ENCODE results near the gene PIGU. TPM values are rescaled to one million over a fixed set of nuclear protein-coding genes. Genes with fewer than 3 reads are reported as not detected.

PIGU gene
- total RNA-seq, 4 donors from 2014 or later, result 5.1 to 16.4 (median 8.5) TPM

- TF ChIP-seq, protein P1, sequence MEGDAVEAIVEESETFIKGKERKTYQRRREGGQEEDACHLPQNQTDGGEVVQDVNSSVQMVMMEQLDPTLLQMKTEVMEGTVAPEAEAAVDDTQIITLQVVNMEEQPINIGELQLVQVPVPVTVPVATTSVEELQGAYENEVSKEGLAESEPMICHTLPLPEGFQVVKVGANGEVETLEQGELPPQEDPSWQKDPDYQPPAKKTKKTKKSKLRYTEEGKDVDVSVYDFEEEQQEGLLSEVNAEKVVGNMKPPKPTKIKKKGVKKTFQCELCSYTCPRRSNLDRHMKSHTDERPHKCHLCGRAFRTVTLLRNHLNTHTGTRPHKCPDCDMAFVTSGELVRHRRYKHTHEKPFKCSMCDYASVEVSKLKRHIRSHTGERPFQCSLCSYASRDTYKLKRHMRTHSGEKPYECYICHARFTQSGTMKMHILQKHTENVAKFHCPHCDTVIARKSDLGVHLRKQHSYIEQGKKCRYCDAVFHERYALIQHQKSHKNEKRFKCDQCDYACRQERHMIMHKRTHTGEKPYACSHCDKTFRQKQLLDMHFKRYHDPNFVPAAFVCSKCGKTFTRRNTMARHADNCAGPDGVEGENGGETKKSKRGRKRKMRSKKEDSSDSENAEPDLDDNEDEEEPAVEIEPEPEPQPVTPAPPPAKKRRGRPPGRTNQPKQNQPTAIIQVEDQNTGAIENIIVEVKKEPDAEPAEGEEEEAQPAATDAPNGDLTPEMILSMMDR (IDR thresholded peaks at IDR 0.05), result no peak
- TF ChIP-seq POLR2A (IDR thresholded peaks at IDR 0.05), result no peak
- no peak overlapping the region for H3K4me3 ChIP-seq (ENCODE audit: low read depth, poor library complexity, severe bottlenecking)
- 82 to 87% methylated on average over 3 of the region's 3 CpGs for WGBS, 2 donors
- no peak for DNase-seq (ENCODE audit: low spot score in 2 of 2)
- intact Hi-C loops (cut with DNase I; ENCODE audit: low total_unique reads), result loop anchor here (10.0 kb wide), 1 partner anchor 132 kb away; no protein-coding TSS in a partner anchor
These were observed 30.3 kb upstream of the PIGU start for GRCh38 chr20:34706912-34707784.

DNA sequence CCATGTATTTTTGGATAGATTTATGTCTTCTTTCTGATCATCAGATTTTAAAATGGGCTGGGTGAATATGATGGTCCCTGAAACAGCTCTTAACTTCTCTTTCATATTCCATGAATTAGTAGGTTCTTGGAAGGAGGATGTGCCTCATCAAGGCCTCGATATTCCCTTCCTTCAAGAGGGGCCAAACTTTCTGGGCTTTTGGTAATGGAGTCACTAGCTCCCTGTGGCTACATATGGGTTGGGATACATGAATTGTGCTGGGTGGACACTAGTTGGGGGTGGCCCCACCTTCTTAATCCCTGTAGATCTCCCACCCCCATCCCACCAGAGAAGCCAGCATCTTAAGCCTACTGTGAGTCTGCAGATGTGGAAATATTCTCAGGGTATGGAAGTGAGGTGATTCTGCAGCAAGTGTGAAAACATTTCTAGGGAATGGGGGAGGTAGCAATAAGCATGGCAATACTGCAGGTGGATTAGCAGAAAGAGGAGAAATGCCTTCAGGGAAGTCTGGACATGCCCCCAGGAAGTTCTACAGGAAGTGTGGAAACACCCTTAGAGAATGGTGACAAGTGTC lies 29.5 kb upstream of the PIGU start:
- TF ChIP-seq, protein P1 (IDR thresholded peaks at IDR 0.05), result no peak
- TF ChIP-seq POLR2A (IDR thresholded peaks at IDR 0.05), result no peak
- intact Hi-C loops (cut with DNase I; ENCODE audit: low total_unique reads), result loop anchor here (10.0 kb wide), 1 partner anchor 132 kb away; no protein-coding TSS in a partner anchor
- no peak overlapping the region for H3K4me3 ChIP-seq (ENCODE audit: low read depth, poor library complexity, severe bottlenecking)
- 88 to 96% methylated on average over 1 of the region's 1 CpG for WGBS, 2 donors
- DNase-seq (ENCODE audit: low spot score in 2 of 2), result no peak

DNA sequence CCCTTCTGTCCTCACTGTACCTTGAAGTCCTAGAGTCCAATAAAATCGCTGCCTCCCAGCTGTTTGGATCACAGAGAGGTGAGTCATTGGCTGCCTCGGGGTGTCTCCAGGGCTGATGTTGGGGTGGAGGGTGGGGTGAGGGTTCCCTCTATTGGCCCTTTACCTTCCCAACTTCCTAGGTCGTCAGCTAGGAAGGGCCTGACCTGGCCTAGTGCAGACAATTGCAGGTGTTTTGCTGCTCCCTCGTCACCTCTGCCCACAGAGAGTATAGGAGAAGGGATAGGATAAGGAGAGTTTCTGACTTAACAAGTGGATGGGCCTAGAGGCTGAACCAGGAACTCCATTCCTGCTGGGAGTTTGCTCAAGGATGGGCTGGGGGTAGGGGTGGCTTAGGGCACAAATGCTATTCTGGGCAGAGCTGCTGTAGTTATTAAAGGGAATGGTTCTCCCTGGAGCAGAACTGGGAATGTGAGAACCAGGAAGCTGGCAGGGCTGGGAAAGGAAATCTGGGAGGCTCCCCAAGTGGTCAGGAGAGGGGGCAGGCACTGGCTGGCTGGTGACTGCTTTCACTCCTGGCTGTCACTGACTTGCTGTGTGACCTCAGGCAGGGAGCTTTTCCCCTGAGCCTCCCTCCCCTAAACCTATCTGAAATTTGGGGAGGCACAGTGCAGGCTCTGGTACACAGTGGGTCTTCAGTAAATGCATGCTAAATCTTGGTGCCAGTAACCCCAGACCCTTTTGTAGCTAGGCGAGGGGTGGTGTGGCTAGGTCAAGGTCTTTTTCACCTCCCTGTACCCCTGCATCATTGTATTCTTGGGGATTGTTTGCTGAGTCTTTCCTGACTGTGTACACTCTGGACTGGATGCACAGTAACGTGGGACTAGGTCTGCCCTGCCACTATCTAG lies 28.8 kb upstream of the PIGU start:
- intact Hi-C loops (cut with DNase I; ENCODE audit: low total_unique reads), result loop anchor here (10.0 kb wide), 1 partner anchor 131 kb away; no protein-coding TSS in a partner anchor
- whole genome bisulfite sequencing, 2 donors, result 42% methylated on average over 6 of the region's 6 CpGs
- peak in 1 of 2 donors; percentile 22 for DNase-seq (ENCODE audit: low spot score in 2 of 2)
- no peak overlapping the region for H3K4me3 ChIP-seq (ENCODE audit: low read depth, poor library complexity, severe bottlenecking)
- TF ChIP-seq, protein P1 (IDR thresholded peaks at IDR 0.05), result no peak
- no peak for TF ChIP-seq POLR2A (IDR thresholded peaks at IDR 0.05)

DNA sequence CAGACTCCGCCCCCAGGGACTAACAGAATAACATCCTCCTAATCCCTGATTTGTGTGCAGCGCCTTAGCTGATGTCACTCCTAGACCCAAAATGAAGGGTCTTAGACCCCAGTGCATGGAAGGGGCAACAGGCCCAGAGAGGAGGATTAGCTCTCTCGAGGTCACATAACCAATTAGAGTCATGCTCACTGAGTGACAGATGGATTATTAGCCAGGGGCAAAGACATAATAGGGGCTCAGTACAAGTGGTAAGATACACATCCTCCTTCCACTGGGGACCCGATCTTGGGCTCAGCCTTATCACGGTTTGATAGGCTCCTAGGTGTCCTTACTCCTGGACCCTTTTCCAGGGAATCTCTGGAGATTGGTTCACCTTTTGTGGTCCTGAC lies 28.1 kb upstream of the PIGU start:
- intact Hi-C loops (cut with DNase I; ENCODE audit: low total_unique reads), result loop anchor here (10.0 kb wide), 1 partner anchor 130 kb away; no protein-coding TSS in a partner anchor
- 26 to 28% methylated on average over 5 of the region's 5 CpGs for whole genome bisulfite sequencing, 2 donors
- DNase-seq (ENCODE audit: low spot score in 2 of 2), result no peak
- peak overlapping the region; percentile 83 for H3K4me3 ChIP-seq (ENCODE audit: low read depth, poor library complexity, severe bottlenecking)
- TF ChIP-seq POLR2A (IDR thresholded peaks at IDR 0.05), result no peak
- TF ChIP-seq, protein P1 (IDR thresholded peaks at IDR 0.05), result no peak

DNA sequence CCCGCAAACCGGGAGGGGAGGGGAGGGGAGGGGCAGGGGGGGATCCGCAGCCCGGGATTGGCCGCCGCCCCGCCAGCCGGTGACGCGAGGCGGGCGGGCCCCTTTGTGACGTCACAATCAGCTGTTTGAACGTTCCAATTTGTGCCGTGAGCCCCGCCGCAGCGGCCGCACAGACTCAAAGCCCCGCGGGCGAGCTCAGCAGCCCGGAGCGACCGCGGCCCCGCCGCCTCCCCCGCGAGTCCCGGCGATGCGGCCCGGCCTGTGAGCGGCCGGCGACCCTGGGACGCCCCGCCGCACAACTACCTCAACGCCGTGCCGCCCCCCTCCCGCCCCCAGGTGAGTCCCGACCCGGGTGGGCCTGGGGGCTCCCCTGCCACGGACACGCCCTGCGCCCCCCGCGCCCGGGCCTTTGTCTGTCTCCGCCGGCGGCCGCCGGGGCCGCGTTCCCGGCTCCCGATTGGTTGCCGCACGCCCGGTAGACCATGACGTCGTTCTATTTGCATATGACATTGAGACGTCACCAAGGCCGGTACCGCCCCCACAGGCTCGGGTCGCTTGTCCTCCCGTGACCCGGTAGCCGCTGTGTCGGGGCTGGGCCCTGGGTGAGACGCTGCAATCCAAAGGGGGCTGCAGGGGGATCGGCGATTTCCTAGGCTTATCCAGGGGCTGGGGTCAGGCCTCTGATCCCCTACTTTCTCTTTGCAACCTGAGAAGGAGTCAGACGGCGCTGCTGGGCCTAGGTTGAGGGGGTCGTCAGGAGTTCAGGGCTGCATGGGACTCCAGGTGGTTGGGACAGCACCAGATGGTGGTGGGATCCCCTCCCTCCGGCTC lies 27.5 kb upstream of the PIGU start, which contains the start of gene TP53INP2:
Gene TP53INP2 (plus strand): TSS at position 168 of the 831 bp plus-strand sequence. CDS start 4,396 bp downstream, outside the sequence.
- 2% methylated on average over 9 to 20 of the region's 82 CpGs for WGBS, 2 donors
- intact Hi-C loops (cut with DNase I; ENCODE audit: low total_unique reads), result loop anchor here (10.0 kb wide), 1 partner anchor 130 kb away; no protein-coding TSS in a partner anchor

More for the DNA sequence above, 27.5 kb upstream of the PIGU start, which contains the start of gene TP53INP2:
- DNase-seq (ENCODE audit: low spot score in 2 of 2), result peak; percentile 92 to 98
- H3K4me3 ChIP-seq (ENCODE audit: low read depth, poor library complexity, severe bottlenecking), result peak within 1 kb of the TSS; percentile 83
- peak in 1 of 2 donors; percentile 62 for TF ChIP-seq POLR2A (IDR thresholded peaks at IDR 0.05)
- TF ChIP-seq, protein P1 (IDR thresholded peaks at IDR 0.05), result no peak

Data from lower leg skin (tissue), 4 donors.